GM12801 (cell line): Measurements from ENCODE around the gene FANCE.

Source experiments
- CTCF ChIP-seq: IDR thresholded peaks from one replicate; pipeline ENCODE4 v1.5.1; 2011; ENCODE audit warnings: control low read depth; ENCODE audit not compliant: insufficient read length; ENCODE audit errors: extremely low read depth

The FANCE gene

GRCh38 chr6:35412102-35412501 lies 40.0 kb upstream of the FANCE start:
- TF ChIP-seq CTCF, result no peak

- no peak for TF ChIP-seq CTCF
These were observed 38.2 kb upstream of the FANCE start for GRCh38 chr6:35413911-35414310.

GRCh38 chr6:35415065-35415891 lies 36.9 kb upstream of the FANCE start:
- no peak for TF ChIP-seq CTCF

GRCh38 chr6:35417979-35418661 lies 34.0 kb upstream of the FANCE start:
- TF ChIP-seq CTCF, result no peak

- no peak for TF ChIP-seq CTCF
These were observed 32.7 kb upstream of the FANCE start for GRCh38 chr6:35419417-35419816.

GRCh38 chr6:35419961-35420360 lies 32.2 kb upstream of the FANCE start:
- TF ChIP-seq CTCF, result no peak

GRCh38 chr6:35425284-35425683 lies 26.9 kb upstream of the FANCE start:
- no peak for TF ChIP-seq CTCF
